A673 (cell line): ENCODE data around the gene SLIT3. TPM values are rescaled to one million over a fixed set of nuclear protein-coding genes. Genes with fewer than 3 reads are reported as not detected.
"Not testable (repeated sequence)": the region's sequence is repeated elsewhere in the genome, so short reads cannot be mapped to it uniquely, and the experiment has no call there.

ENCODE experiments used
- BruUV-seq: library from RNA; stranded (reverse); fragments of 400-500 nt; replicated peaks from 2 replicates; lab custom pipeline; 2021; lab: Mats Ljungman, UMichigan
- CTCF ChIA-PET: fragments of 300-600 bp; sonication (Branson Sonifier 250); formaldehyde crosslinking; loops from one replicate; lab custom pipeline; 2022; ENCODE audit warnings: antibody characterized with exemption; lab: Charles Lee
- POLR2A ChIA-PET: fragments of 300-600 bp; sonication (Branson Sonifier 250); formaldehyde crosslinking; loops from one replicate; lab custom pipeline; 2022; ENCODE audit warnings: antibody characterized with exemption; ENCODE audit not compliant: low non-redundant PET; lab: Charles Lee
- DNase-seq: peaks from one replicate; pipeline ENCODE4 v3.0.0-alpha.2; 2015; ENCODE audit warnings: low spot score
- H3K27ac ChIP-seq: fragments of 200-600 bp; sonication (generic); 2 replicates; pipeline ENCODE4 v1.5.1; 2016; ENCODE audit warnings: mixed run types, low read depth, mild to moderate bottlenecking, mixed read lengths, antibody characterized with exemption, low read length; ENCODE audit not compliant: poor library complexity, severe bottlenecking
- H3K27me3 ChIP-seq: fragments of 200-600 bp; sonication (generic); replicated peaks from 2 replicates; pipeline ENCODE4 v1.6.1; 2017; ENCODE audit warnings: mixed run types, low read depth, mild to moderate bottlenecking, mixed read lengths, antibody characterized with exemption, low read length; ENCODE audit not compliant: insufficient read depth, poor library complexity
- H3K36me3 ChIP-seq: fragments of 200-600 bp; sonication (generic); 2 replicates; pipeline ENCODE4 v1.6.1; 2016; ENCODE audit warnings: mixed run types, mild to moderate bottlenecking, mixed read lengths, antibody characterized with exemption, low read length; ENCODE audit not compliant: insufficient read depth, poor library complexity, severe bottlenecking
- H3K4me1 ChIP-seq: fragments of 200-600 bp; sonication (generic); 2 replicates; pipeline ENCODE4 v1.6.1; 2017; ENCODE audit warnings: mixed run types, mild to moderate bottlenecking, mixed read lengths, antibody characterized with exemption, low read length; ENCODE audit not compliant: insufficient read depth, poor library complexity, severe bottlenecking
- H3K4me3 ChIP-seq: fragments of 200-600 bp; sonication (generic); 2 replicates; pipeline ENCODE4 v1.5.1; 2016; ENCODE audit warnings: low read depth, mixed run types, mild to moderate bottlenecking, mixed read lengths, low read length; ENCODE audit not compliant: poor library complexity, severe bottlenecking
- H3K9me3 ChIP-seq: fragments of 200-600 bp; sonication (generic); 2 replicates; pipeline ENCODE4 v1.6.1; 2016; ENCODE audit warnings: mixed run types, low read depth, mild to moderate bottlenecking, mixed read lengths, antibody characterized with exemption, low read length; ENCODE audit not compliant: poor library complexity, severe bottlenecking
- CTCF ChIP-seq: fragments of 300-800, 200-600 bp; sonication (generic); conservative IDR thresholded peaks from 2 replicates; pipeline ENCODE4 v1.5.1; 2017; ENCODE audit warnings: low read depth, mild to moderate bottlenecking, antibody characterized with exemption, low read length, moderate library complexity, mixed read lengths
- EZH2 ChIP-seq: fragments of 200-600 bp; sonication (generic); IDR thresholded peaks from 2 replicates; pipeline ENCODE4 v1.6.1; 2017; ENCODE audit warnings: borderline replicate concordance, low read depth, mild to moderate bottlenecking, mixed read lengths, antibody characterized with exemption, low read length; ENCODE audit not compliant: poor library complexity, severe bottlenecking
- intact Hi-C: fragments of 100-400 bp; cut with micrococcal nuclease; formaldehyde crosslinking; loops from one replicate; pipeline ENCODE4 v1.10.0; 2022; ENCODE audit not compliant: unreplicated experiment
- total RNA-seq: library from RNA; stranded (reverse); gene quantifications from 2 replicates; pipeline ENCODE4 v1.2.3, GENCODE V29; 2021

Gene SLIT3
- total RNA-seq, 1 experiment from 2014 or later: not detected

- H3K27ac ChIP-seq: no peak overlapping the region
- H3K9me3 ChIP-seq: no peaks in the 10 kb centered on the region
- no peak for DNase-seq
- POLR2A ChIA-PET: no interaction called here
- no peak overlapping the region for H3K4me3 ChIP-seq
- H3K27me3 ChIP-seq: peaks cover 24% of the 10 kb centered on the region
- H3K36me3 ChIP-seq: no peaks in the 10 kb centered on the region
- CTCF ChIA-PET: no interaction called here
- no TSS peak for BruUV-seq
- H3K4me1 ChIP-seq: no peaks in the 10 kb centered on the region
- intact Hi-C loops: no loop called here
- TF ChIP-seq EZH2 (no peak), CTCF (no peak)
Observed at GRCh38 chr5:169142264-169142970, 158.5 kb downstream of the SLIT3 start.

GRCh38 chr5:169140215-169140614, 160.7 kb downstream of the SLIT3 start:
- H3K36me3 ChIP-seq, BruUV-seq, H3K9me3 ChIP-seq, H3K4me3 ChIP-seq, H3K4me1 ChIP-seq, H3K27ac ChIP-seq, POLR2A ChIA-PET, CTCF ChIA-PET, intact Hi-C loops, DNase-seq: not testable (repeated sequence)
- peaks cover 14% of the 10 kb centered on the region for H3K27me3 ChIP-seq

- H3K4me1 ChIP-seq: no peaks in the 10 kb centered on the region
- no peaks in the 10 kb centered on the region for H3K36me3 ChIP-seq
- ChIA-PET CTCF (no interaction called here), POLR2A (no interaction called here)
- BruUV-seq: no TSS peak
- intact Hi-C loops: no loop called here
- peaks cover 7% of the 10 kb centered on the region for H3K27me3 ChIP-seq
- no peak overlapping the region for H3K27ac ChIP-seq
- H3K4me3 ChIP-seq: no peak overlapping the region
- no peak for TF ChIP-seq CTCF
- TF ChIP-seq EZH2: no peak
- DNase-seq: no peak
- H3K9me3 ChIP-seq: no peaks in the 10 kb centered on the region
Observed at GRCh38 chr5:169139480-169140050, 161.4 kb downstream of the SLIT3 start.
